Left ventricle myocardium inferior (tissue), 1 donor: ENCODE measurements around the gene SLC12A3. TPM values are rescaled to one million over a fixed set of nuclear protein-coding genes. Genes with fewer than 3 reads are reported as not detected.

Experiments used
- DNase-seq: peaks from one replicate; pipeline ENCODE4 v3.0.0-alpha.2; 2020
- H3K27ac ChIP-seq: fragments of 200-600 bp; replicated peaks from 2 replicates; pipeline ENCODE4 v1.8.0; 2021
- H3K27me3 ChIP-seq: fragments of 200-600 bp; 2 replicates; pipeline ENCODE4 v1.8.0; 2021; ENCODE audit warnings: low read depth
- H3K36me3 ChIP-seq: fragments of 200-600 bp; 2 replicates; pipeline ENCODE4 v1.8.0; 2021
- H3K4me1 ChIP-seq: fragments of 200-600 bp; 2 replicates; pipeline ENCODE4 v1.8.0; 2021
- H3K4me3 ChIP-seq: fragments of 200-600 bp; 2 replicates; pipeline ENCODE4 v1.8.0; 2021; ENCODE audit warnings: mild to moderate bottlenecking, moderate library complexity
- H3K9me3 ChIP-seq: fragments of 200-600 bp; replicated peaks from 2 replicates; pipeline ENCODE4 v1.8.0; 2021
- intact Hi-C: fragments of 100-400 bp; cut with micrococcal nuclease; formaldehyde crosslinking; loops from one replicate; pipeline ENCODE4 v1.11.0; 2022
- total RNA-seq: library from RNA; stranded (reverse); fragmentation: NEBNext Ultra II Directional; extraction: Animal tissue kit (Norgen Biotek cat#: 25700); gene quantifications from one replicate; pipeline ENCODE4 v1.2.1, GENCODE V29; 2021
- TF ChIP-seq, protein P1 (sequence below): fragments of 200-600 bp; IDR thresholded peaks from 2 replicates; pipeline ENCODE4 v1.8.0; 2021; ENCODE audit warnings: antibody characterized with exemption, mild to moderate bottlenecking, borderline replicate concordance
- donor health status: DM: no; HTN: yes; CAD: no; lungs with severe emphysema.

The SLC12A3 gene
- total RNA-seq, 1 donor from 2014 or later: not detected

DNA sequence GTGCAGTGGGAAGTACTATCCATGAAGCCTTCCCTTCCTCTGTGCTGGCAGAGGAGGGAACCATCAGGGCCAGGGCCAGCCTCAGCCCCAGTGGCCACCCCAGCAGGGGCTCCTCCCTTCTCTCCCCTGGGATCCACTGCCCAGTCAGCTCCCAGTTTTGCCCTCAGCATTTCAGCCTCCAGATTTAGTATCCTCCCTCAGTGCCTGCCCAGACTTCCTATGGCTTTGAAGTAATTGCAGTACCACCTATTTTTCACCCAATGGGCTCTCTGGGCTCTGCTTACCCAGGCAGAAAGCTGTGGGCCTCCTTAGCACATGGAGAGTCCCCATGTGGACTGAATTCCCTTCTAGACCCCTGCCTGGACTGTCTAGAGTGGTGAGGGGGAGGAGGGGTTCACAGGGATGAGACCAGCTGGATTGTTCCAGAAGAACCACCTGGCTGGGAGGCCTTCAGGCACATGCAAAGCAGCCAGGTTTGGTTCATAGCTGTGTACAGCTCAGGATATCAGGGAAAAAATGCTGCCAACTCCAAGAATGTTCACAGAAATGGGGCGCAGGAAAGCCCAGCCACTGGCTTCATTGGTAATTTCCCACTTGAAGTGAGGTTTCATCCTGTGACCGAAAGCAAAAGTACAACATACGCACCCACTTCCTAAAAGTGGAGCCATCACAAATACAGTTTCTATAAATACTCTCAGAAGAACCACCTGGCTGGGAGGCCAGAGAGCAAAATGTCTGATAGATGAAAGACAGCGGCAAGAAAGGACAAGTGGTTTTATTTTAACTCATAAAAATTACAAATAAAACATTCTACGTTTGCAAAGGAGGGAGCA, 51.8 kb downstream of the SLC12A3 start:
- intact Hi-C loops: no loop called here
- H3K27ac ChIP-seq: peak overlapping the region; percentile 67
- no peak for DNase-seq

DNA sequence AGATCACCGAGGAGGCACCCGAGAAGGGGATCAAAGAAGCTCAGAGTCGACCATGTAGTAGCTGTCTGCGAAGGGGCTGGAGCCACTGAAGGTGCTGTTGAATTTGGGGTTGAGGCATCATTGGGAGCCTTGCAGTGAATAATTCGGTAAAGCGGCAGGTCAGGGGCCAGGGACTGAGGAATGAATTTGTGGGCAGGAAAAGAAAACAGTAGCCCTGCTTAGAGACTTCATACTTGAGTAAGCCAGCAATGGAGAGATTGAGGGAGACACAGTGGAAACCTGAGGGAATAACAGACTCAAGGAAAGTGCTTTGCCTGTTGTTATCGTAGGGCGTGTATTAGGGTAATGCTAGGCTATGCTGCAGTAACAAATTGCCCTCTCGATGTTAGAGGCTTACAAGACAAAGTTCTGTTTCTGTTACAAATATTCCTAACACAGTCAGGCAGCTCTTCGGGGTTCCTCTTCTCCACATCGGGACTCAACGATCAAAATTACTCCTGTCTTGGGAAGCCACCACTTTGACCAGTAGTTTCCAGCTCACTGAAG, 53.5 kb downstream of the SLC12A3 start:
- Histone ChIP-seq H3K27ac (peak overlapping the region; percentile 67), H3K27me3 (no peaks in the 10 kb centered on the region), H3K36me3 (no peaks in the 10 kb centered on the region), H3K9me3 (no peaks in the 10 kb centered on the region), H3K4me1 (peaks cover 36% of the 10 kb centered on the region), H3K4me3 (no peak overlapping the region)
- intact Hi-C loops: no loop called here
- no peak for DNase-seq
- TF ChIP-seq, protein P1, sequence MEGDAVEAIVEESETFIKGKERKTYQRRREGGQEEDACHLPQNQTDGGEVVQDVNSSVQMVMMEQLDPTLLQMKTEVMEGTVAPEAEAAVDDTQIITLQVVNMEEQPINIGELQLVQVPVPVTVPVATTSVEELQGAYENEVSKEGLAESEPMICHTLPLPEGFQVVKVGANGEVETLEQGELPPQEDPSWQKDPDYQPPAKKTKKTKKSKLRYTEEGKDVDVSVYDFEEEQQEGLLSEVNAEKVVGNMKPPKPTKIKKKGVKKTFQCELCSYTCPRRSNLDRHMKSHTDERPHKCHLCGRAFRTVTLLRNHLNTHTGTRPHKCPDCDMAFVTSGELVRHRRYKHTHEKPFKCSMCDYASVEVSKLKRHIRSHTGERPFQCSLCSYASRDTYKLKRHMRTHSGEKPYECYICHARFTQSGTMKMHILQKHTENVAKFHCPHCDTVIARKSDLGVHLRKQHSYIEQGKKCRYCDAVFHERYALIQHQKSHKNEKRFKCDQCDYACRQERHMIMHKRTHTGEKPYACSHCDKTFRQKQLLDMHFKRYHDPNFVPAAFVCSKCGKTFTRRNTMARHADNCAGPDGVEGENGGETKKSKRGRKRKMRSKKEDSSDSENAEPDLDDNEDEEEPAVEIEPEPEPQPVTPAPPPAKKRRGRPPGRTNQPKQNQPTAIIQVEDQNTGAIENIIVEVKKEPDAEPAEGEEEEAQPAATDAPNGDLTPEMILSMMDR: no peak

More for the DNA sequence above, 51.8 kb downstream of the SLC12A3 start:
- Histone ChIP-seq H3K9me3 (no peaks in the 10 kb centered on the region), H3K4me1 (peaks cover 48% of the 10 kb centered on the region), H3K4me3 (no peak overlapping the region), H3K36me3 (no peaks in the 10 kb centered on the region), H3K27me3 (no peaks in the 10 kb centered on the region)
- TF ChIP-seq, protein P1: no peak

DNA sequence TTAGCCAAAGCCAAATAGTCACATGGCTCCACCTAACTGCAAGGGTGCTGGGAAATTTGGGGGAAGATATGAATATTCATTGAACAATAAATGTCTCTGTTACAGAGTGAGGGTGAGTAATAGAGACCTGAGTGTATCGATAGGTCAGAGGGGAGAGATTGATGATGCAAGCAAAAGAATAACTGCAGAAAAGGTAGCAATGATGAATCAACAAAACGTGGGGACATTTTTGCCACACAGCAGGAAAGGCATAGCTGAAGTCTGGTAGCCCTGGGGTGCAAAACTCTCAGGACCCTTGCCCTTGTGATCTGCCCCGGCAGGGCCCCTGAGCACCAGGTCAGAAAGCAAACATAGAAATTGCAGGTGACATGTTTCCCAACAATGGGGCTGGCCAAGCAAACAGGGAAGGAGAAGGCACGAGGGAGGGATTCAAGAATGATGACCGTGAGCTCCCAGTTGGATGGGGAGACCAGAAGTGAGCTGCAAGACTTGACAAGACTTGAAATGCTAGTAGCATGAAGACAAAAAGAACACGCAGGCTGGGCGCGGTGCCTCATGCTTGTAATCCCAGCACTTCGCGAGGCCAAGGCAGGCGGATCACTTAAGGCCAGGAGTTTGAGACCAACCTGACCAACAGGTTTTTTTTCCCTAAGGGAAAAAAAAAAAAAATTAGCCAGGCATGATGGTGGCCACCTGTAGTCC, 54.2 kb downstream of the SLC12A3 start:
- Histone ChIP-seq H3K4me1 (peaks cover 36% of the 10 kb centered on the region), H3K9me3 (no peaks in the 10 kb centered on the region), H3K27me3 (no peaks in the 10 kb centered on the region), H3K4me3 (no peak overlapping the region), H3K36me3 (no peaks in the 10 kb centered on the region), H3K27ac (no peak overlapping the region)
- intact Hi-C loops: no loop called here
- TF ChIP-seq, protein P1: no peak
- no peak for DNase-seq

DNA sequence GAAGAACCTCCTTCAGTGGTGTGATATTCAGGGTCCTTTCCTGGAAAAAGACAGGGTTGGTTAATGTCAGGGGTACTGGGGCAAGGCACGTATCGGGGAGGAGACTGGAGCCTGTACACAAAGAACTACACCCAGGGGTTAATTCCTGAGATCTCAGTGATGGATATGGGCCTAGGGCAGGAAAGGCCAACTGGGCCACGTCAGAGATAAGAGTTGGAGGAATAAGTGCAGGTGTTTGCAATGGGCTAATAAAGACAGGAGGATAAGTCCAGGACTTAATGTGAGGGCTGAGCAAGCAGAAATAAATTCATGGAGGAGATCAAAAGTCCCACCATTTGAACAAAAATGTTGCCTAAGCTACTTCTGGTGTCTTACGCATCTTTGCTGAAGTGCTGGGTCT, 56.6 kb downstream of the SLC12A3 start:
- TF ChIP-seq, protein P1: no peak
- no peak overlapping the region for H3K27ac ChIP-seq
- H3K4me1 ChIP-seq: peaks cover 20% of the 10 kb centered on the region
- intact Hi-C loops: no loop called here
- H3K36me3 ChIP-seq: no peaks in the 10 kb centered on the region
- DNase-seq: no peak
- no peaks in the 10 kb centered on the region for H3K9me3 ChIP-seq
- no peaks in the 10 kb centered on the region for H3K27me3 ChIP-seq
- H3K4me3 ChIP-seq: no peak overlapping the region

DNA sequence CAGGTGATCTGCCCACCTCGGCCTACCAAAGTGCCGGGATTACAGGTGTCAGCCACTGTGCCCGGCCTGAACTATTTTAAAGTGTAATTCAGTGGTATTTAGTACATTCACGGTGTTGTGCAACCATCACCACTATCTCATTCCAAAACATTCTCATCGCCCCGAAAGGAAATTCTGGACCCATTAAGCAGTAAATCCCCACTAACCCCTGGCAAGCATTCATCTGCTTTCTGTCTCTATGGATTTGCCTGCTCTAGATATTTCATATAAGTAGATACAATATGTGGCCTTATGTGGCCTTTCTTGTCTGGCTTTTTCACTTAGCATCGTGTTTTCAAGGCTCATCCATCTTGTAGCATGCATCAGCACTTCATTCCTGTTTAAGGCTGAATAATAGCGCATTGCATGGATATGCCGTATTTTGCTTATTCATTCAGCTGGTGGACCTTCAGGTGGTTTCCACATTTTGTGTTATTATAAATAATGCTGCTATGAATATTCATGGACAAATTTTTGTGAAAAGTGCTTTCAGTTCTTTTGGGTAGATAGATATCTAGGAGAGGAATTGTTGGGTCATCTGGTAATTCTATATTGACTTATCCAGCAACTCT, 58.6 kb downstream of the SLC12A3 start:
- Histone ChIP-seq H3K27ac (no peak overlapping the region), H3K27me3 (no peaks in the 10 kb centered on the region), H3K4me1 (no peaks in the 10 kb centered on the region), H3K9me3 (no peaks in the 10 kb centered on the region), H3K4me3 (no peak overlapping the region), H3K36me3 (no peaks in the 10 kb centered on the region)
- intact Hi-C loops: no loop called here
- TF ChIP-seq, protein P1: no peak
- no peak for DNase-seq
